Endothelial cell of umbilical vein (primary cell): ENCODE measurements around the gene FARP1. TPM values are rescaled to one million over a fixed set of nuclear protein-coding genes. Genes with fewer than 3 reads are reported as not detected.

Experiments
- BruUV-seq: library from RNA; stranded (reverse); fragments of 400-500 nt; replicated peaks from 2 replicates; lab custom pipeline; 2021; lab: Mats Ljungman, UMichigan
- CTCF ChIA-PET: fragments of 300-600, 350-600 bp; sonication (Branson Sonifier 250); formaldehyde crosslinking; loops from one replicate; lab custom pipeline; 2021; ENCODE audit warnings: antibody characterized with exemption, inconsistent platforms; lab: Charles Lee
- POLR2A ChIA-PET: fragments of 300-600, 350-600 bp; sonication (Branson Sonifier 250); formaldehyde crosslinking; loops from one replicate; lab custom pipeline; 2021; ENCODE audit warnings: antibody characterized with exemption, inconsistent platforms; lab: Charles Lee
- DNase-seq: peaks from one replicate; pipeline ENCODE4 v3.0.0-alpha.2; 2011; ENCODE audit warnings: low read depth, low spot score
- FAIRE-seq: peaks from 2 replicates; lab custom pipeline; 2011; peaks lifted over from hg19 to GRCh38; lab: Jason Lieb, UNC
- H2AFZ ChIP-seq: 2 replicates; pipeline ENCODE4 v1.6.0; 2012; ENCODE audit warnings: low read depth, low read length, control low read depth, inconsistent platforms
- H3K27ac ChIP-seq: 2 replicates; pipeline ENCODE4 v1.5.1; 2011; ENCODE audit warnings: low read depth, mild to moderate bottlenecking, control low read depth, low read length, moderate library complexity; ENCODE audit not compliant: insufficient read depth
- H3K27me3 ChIP-seq, 2 experiments: 2 replicates each; pipeline versions ENCODE4 v1.6.0 to v1.6.1; 2011; ENCODE audit warnings: low read length in 2 of 2, mixed read lengths in 1 of 2; ENCODE audit not compliant: control insufficient read depth in 2 of 2, insufficient read depth in 2 of 2
- H3K36me3 ChIP-seq, 2 experiments: 2 replicates in 1 of 2; 3 replicates in 1 of 2; pipeline ENCODE4 v1.5.1; 2011; ENCODE audit warnings: low read length in 2 of 2, mild to moderate bottlenecking in 1 of 2, moderate library complexity in 1 of 2; ENCODE audit not compliant: control insufficient read depth in 2 of 2, insufficient read depth in 2 of 2; ENCODE audit errors: extremely low read depth in 1 of 2
- H3K4me1 ChIP-seq: 3 replicates; pipeline ENCODE4 v1.5.1; 2011; ENCODE audit warnings: mild to moderate bottlenecking, low read length; ENCODE audit not compliant: control insufficient read depth, insufficient read depth; ENCODE audit errors: extremely low read depth
- H3K4me2 ChIP-seq: 2 replicates; pipeline ENCODE4 v1.6.1; 2011; ENCODE audit warnings: low read length, control low read depth, mixed read lengths; ENCODE audit not compliant: insufficient read depth
- H3K4me3 ChIP-seq, 3 experiments: fragments of 200-600 bp in 1 of 3; sonication (generic), shearing (Covaris generic) in 1 of 3; replicated peaks in 1 of 3; 2 replicates each; pipeline ENCODE4 v1.5.1; 2011 to 2016; ENCODE audit warnings: control low read depth in 3 of 3, low read length in 3 of 3, mild to moderate bottlenecking in 2 of 3, inconsistent platforms in 1 of 3, low read depth in 1 of 3, moderate library complexity in 1 of 3; ENCODE audit not compliant: insufficient read depth in 1 of 3
- H3K79me2 ChIP-seq: 2 replicates; pipeline ENCODE4 v1.6.0; 2012; ENCODE audit warnings: low read length, inconsistent platforms; ENCODE audit not compliant: control insufficient read depth, insufficient read depth
- H3K9ac ChIP-seq: replicated peaks from 2 replicates; pipeline ENCODE3; 2011; ENCODE audit warnings: low read length, control low read depth; ENCODE audit not compliant: insufficient read depth; ENCODE audit errors: extremely low read depth
- H3K9me1 ChIP-seq: replicated peaks from 3 replicates; pipeline ENCODE4 v1.6.0; 2011; ENCODE audit warnings: mild to moderate bottlenecking, low read length; ENCODE audit not compliant: control insufficient read depth, insufficient read depth; ENCODE audit errors: extremely low read depth
- H3K9me3 ChIP-seq: replicated peaks from 2 replicates; pipeline ENCODE4 v1.5.1; 2012; ENCODE audit warnings: low read length, inconsistent platforms; ENCODE audit not compliant: control insufficient read depth, insufficient read depth
- H4K20me1 ChIP-seq: replicated peaks from 2 replicates; pipeline ENCODE3; 2011; ENCODE audit warnings: mild to moderate bottlenecking, low read length; ENCODE audit not compliant: control insufficient read depth, insufficient read depth; ENCODE audit errors: extremely low read depth
- EZH2 ChIP-seq: IDR thresholded peaks from 2 replicates; pipeline ENCODE4 v1.6.1; 2012; ENCODE audit warnings: borderline replicate concordance, low read depth, mild to moderate bottlenecking, moderate library complexity, low read length, inconsistent platforms; ENCODE audit not compliant: severe bottlenecking
- FOS ChIP-seq: IDR thresholded peaks from 2 replicates; pipeline ENCODE4 v1.6.1; 2011; ENCODE audit warnings: mild to moderate bottlenecking, low read length, moderate library complexity, borderline replicate concordance; ENCODE audit not compliant: insufficient read depth
- GATA2 ChIP-seq: IDR thresholded peaks from 2 replicates; pipeline ENCODE4 v1.7.0; 2011; ENCODE audit warnings: low read depth, mild to moderate bottlenecking, moderate library complexity, mixed read lengths, low read length; ENCODE audit not compliant: insufficient read length, insufficient read depth
- JUN ChIP-seq: IDR thresholded peaks from 2 replicates; pipeline ENCODE4 v1.6.1; 2011; ENCODE audit warnings: borderline replicate concordance, low read depth; ENCODE audit not compliant: insufficient read length, insufficient read depth
- MYC ChIP-seq: IDR thresholded peaks from one replicate; pipeline ENCODE4 v1.6.1; 2011; ENCODE audit warnings: mild to moderate bottlenecking, low read depth, low read length
- POLR2A ChIP-seq: IDR thresholded peaks from 2 replicates; pipeline ENCODE4 v1.6.1; 2012; ENCODE audit warnings: low read depth, mild to moderate bottlenecking, control low read depth, low read length
- POLR2AphosphoS5 ChIP-seq: IDR thresholded peaks from 2 replicates; pipeline ENCODE4 v1.6.1; 2012; ENCODE audit warnings: low read depth, mild to moderate bottlenecking, control low read depth, low read length, moderate library complexity; ENCODE audit not compliant: insufficient read depth
- dilution Hi-C: fragments of 300-500 bp; cut with MboI; formaldehyde crosslinking; loops from one replicate; pipeline ENCODE4 v1.15.0; 2019; ENCODE audit warnings: low sequenced_read_pairs; ENCODE audit not compliant: extremely low pct_ligation_motif_present
- intact Hi-C: fragments of 100-400 bp; cut with micrococcal nuclease; formaldehyde crosslinking; loops from one replicate; pipeline ENCODE4 v1.10.0; 2022
- polyA plus RNA-seq, 4 experiments: library from polyadenylated mRNA; depleted of rRNA in 3 of 4; stranded (reverse) in 3 of 4; unstranded in 1 of 4; fragments of >200 nt; gene quantifications; 2 replicates each; pipeline versions ENCODE4 v1.2.1 to v1.2.3, GENCODE V29; 2011 to 2012; ENCODE audit warnings: missing spikeins in 1 of 4
- total RNA-seq: library from RNA; stranded (reverse); gene quantifications from 2 replicates; pipeline ENCODE4 v1.2.3, GENCODE V29; 2021
- TF ChIP-seq, protein P1 (sequence below), 2 donors: IDR thresholded peaks; 1 replicate in 1 of 2; 2 replicates in 1 of 2; pipeline ENCODE4 v1.5.1; 2011; ENCODE audit warnings: low read length in 2 of 2, mild to moderate bottlenecking in 2 of 2, moderate library complexity in 2 of 2, control low read depth in 1 of 2, inconsistent platforms in 1 of 2, low read depth in 1 of 2; ENCODE audit not compliant: insufficient read depth in 1 of 2; ENCODE audit errors: extremely low read depth in 1 of 2
- TF ChIP-seq, protein P2 (sequence below): IDR thresholded peaks from 2 replicates; pipeline ENCODE4 v1.6.1; 2011; ENCODE audit not compliant: insufficient read depth, insufficient read length

The FARP1 gene
- total and polyA plus RNA-seq, 2 donors (not counting 3 experiments of a cell fraction or from before 2014, with no cell fraction given): 19.0 to 77.7 TPM

DNA sequence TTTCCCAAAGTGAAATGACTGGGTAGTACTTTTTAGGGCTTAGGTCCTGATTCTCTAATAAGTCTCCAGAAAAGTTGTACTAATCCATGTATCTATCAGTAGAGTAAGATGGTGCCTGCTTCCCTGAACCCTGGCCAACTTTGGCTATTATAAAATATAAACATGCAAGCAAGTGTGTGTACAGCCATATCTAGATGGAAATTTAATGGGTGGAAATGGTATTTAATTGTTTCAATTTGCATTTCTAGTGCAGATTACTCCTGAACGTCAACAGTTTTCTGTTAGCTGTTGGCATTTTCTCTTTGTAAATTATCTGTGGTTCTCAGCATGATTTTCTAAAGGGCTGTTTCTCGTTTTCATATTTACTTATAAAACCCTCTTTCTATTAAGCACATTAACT lies 221.3 kb downstream of the FARP1 start:
- TF ChIP-seq POLR2AphosphoS5 (no peak), GATA2 (no peak), POLR2A (no peak), MYC (no peak), FOS (no peak), EZH2 (no peak), JUN (no peak)
- TF ChIP-seq, protein P1, sequence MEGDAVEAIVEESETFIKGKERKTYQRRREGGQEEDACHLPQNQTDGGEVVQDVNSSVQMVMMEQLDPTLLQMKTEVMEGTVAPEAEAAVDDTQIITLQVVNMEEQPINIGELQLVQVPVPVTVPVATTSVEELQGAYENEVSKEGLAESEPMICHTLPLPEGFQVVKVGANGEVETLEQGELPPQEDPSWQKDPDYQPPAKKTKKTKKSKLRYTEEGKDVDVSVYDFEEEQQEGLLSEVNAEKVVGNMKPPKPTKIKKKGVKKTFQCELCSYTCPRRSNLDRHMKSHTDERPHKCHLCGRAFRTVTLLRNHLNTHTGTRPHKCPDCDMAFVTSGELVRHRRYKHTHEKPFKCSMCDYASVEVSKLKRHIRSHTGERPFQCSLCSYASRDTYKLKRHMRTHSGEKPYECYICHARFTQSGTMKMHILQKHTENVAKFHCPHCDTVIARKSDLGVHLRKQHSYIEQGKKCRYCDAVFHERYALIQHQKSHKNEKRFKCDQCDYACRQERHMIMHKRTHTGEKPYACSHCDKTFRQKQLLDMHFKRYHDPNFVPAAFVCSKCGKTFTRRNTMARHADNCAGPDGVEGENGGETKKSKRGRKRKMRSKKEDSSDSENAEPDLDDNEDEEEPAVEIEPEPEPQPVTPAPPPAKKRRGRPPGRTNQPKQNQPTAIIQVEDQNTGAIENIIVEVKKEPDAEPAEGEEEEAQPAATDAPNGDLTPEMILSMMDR (IDR thresholded peaks at IDR 0.05; ENCODE audit: extremely low read depth in 1 of 2, insufficient read depth in 1 of 2, low read depth in 1 of 2, low read length in 2 of 2): no peak
- TF ChIP-seq, protein P2, sequence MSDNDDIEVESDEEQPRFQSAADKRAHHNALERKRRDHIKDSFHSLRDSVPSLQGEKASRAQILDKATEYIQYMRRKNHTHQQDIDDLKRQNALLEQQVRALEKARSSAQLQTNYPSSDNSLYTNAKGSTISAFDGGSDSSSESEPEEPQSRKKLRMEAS: no peak
- FAIRE-seq (no peak), DNase-seq (no peak)
- Histone ChIP-seq H4K20me1 (no peaks in the 10 kb centered on the region), H3K4me1 (no peaks in the 10 kb centered on the region), H3K27me3 (no peaks in the 10 kb centered on the region), H3K4me3 (no peak overlapping the region), H2AFZ (no peak overlapping the region), H3K79me2 (no peaks in the 10 kb centered on the region), H3K9ac (no peak overlapping the region), H3K4me2 (no peak overlapping the region), H3K9me1 (no peaks in the 10 kb centered on the region), H3K36me3 (no peaks in the 10 kb centered on the region), H3K9me3 (no peaks in the 10 kb centered on the region), H3K27ac (no peak overlapping the region)
- dilution Hi-C loops (no loop called here), intact Hi-C loops (no loop called here)
- BruUV-seq: no TSS peak
- ChIA-PET POLR2A (no interaction called here), CTCF (interaction anchor here (0.9 kb wide), 1 partner anchor 10 kb away, joined by 3 read pairs; no protein-coding TSS in a partner anchor)
